Fibroblast of mammary gland (primary cell): ENCODE data around the gene GNPAT.

ENCODE experiments used
- DNase-seq: peaks from one replicate; pipeline ENCODE4 v3.0.0-alpha.2; 2010; ENCODE audit warnings: low read depth
- H3K4me3 ChIP-seq: 2 replicates; pipeline ENCODE4 v1.5.1; 2011; ENCODE audit warnings: low read depth, mild to moderate bottlenecking, low read length, moderate library complexity; ENCODE audit not compliant: control insufficient read depth
- CTCF ChIP-seq: conservative IDR thresholded peaks from 2 replicates; pipeline ENCODE4 v1.5.1; 2011; ENCODE audit warnings: low read depth, low read length, inconsistent platforms; ENCODE audit not compliant: control insufficient read depth, insufficient read depth

GNPAT gene

DNA sequence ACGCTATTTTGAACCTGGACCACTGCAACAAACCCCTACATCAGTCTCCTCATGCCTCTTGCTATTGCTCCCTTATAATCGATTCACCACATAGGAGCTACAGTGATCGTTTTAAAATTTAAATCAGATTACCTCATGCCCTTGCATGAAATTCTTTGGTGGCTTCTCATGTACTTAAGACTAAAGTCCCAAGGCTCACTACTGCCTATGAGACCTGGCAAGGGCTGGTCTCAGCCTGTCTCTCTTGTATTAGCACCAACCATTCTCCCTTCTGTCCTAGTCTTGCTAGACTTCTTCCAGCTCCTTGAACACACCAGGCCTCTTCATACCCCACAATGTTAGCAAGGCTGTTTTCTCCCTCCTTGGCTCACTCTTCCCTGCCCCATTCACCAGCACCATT, 6.5 kb upstream of the GNPAT start:
- no peak for TF ChIP-seq CTCF
- no peak overlapping the region for H3K4me3 ChIP-seq

GRCh38 chr1:231235526-231236207, 5.3 kb upstream of the GNPAT start:
- H3K4me3 ChIP-seq = no peak overlapping the region
- DNase-seq = no peak
- TF ChIP-seq CTCF = no peak

More for the DNA sequence above, 6.5 kb upstream of the GNPAT start:
- DNase-seq = no peak

DNA sequence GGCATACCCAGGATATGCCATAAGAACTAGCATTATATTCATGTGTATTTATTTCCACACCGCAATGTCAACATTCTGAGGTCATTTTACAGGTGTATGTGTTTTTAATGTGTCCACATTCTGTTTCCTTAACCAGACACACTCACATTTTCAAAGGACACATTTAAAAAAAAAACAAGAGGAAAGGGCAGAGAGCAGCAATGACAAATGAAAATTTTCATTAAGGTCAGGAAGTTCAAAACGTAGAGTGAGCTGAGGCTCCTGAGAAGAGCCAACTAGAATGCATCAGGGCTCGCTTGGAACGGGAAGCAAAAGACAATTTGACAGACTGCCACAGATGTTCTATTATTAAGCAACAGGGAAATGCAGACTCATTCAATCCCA, 4.8 kb upstream of the GNPAT start:
- H3K4me3 ChIP-seq = no peak overlapping the region
- peak; percentile 70 for DNase-seq
- no peak for TF ChIP-seq CTCF

DNA sequence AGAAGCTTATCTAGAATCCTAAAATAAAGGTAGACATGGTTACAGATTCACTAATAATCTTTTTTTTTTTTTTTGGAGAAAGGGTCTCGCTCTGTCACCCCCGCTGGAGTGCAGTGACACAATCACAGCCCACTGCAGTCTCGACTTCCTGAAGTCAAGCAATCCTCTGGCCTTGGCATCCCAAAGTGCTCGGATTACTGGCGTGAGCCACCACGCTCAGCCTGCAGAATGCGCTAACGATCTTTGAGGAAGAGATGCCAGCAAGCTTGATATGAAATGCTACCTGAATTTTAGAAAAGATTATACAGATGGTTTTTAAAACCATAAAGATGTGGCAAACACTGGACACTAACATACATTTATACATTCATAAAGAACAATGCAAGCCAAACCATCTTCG, 4.1 kb upstream of the GNPAT start:
- no peak for TF ChIP-seq CTCF
- no peak for DNase-seq
- H3K4me3 ChIP-seq = no peak overlapping the region

DNA sequence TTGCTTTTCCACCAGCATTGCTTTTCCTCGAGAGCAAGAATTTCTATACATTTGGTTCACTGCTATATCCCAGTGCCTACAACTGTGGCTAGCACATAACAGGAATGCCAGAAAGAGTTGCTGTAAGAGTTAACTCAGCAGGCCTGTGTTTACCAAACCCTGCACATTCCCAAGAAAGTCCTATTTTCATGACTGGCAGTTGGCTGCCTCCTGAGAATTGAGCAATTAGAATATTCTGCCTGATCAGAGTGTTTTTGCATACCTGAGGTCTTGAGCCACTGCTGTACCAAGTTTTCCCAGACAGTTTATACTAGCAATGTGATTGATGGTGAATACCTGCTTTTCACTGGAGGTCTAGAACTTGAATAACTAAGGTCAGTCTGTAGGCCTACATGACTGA, 2.7 kb upstream of the GNPAT start:
- no peak for DNase-seq
- H3K4me3 ChIP-seq = no peak overlapping the region
- TF ChIP-seq CTCF = no peak

DNA sequence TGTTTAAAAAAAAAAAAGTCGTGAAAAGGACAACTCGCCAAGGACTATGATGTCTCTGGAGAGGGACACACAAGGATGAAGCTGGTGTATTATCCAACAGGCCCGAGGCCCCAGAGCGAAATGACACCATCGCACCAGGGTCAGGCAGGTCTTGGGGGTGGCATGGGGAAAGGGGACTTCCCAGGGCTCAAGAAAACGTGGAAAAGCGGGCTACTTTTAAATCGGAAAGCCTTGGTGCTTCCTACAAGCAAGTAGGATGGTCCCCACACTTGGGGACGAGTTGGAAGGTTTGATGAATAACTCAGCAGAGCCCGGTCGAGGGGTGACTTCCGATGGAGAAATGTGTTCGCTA, 505 bp upstream of the GNPAT start:
- peak overlapping the region; percentile 99 for H3K4me3 ChIP-seq
- DNase-seq = peak; percentile 16

More for the DNA sequence above, 505 bp upstream of the GNPAT start:
- no peak for TF ChIP-seq CTCF
